CD4-positive, alpha-beta T cell treated with Interleukin-6 for 4 hours (primary cell): ENCODE data around the gene SETD1B.

ENCODE experiments used
- DNase-seq: peaks from one replicate; pipeline ENCODE4 v3.0.0-alpha.2; 2020; ENCODE audit warnings: mixed read lengths

SETD1B gene

GRCh38 chr12:121796855-121797751 is 6.7 kb upstream of the SETD1B start:
- peak; percentile 17 for DNase-seq

GRCh38 chr12:121797937-121798786 is 5.6 kb upstream of the SETD1B start:
- DNase-seq, result peak; percentile 2

GRCh38 chr12:121798787-121799155 is 5.0 kb upstream of the SETD1B start:
- DNase-seq, result no peak

GRCh38 chr12:121799156-121799841 is 4.5 kb upstream of the SETD1B start:
- peak; percentile 65 for DNase-seq

- peak; percentile 91 for DNase-seq
Observed at GRCh38 chr12:121799842-121800693, 3.7 kb upstream of the SETD1B start.

- peak; percentile 79 for DNase-seq
Observed at GRCh38 chr12:121800694-121801594, 2.9 kb upstream of the SETD1B start.

GRCh38 chr12:121801595-121802484 is 2.0 kb upstream of the SETD1B start:
- DNase-seq, result peak; percentile 71

GRCh38 chr12:121802485-121802842 is 1.3 kb upstream of the SETD1B start:
- no peak for DNase-seq

- DNase-seq, result peak; percentile 88
Observed at GRCh38 chr12:121802843-121803698, 738 bp upstream of the SETD1B start.

- peak; percentile 80 for DNase-seq
Observed at GRCh38 chr12:121804417-121805111, 755 bp downstream of the SETD1B start.

GRCh38 chr12:121805171-121806008 is 1.6 kb downstream of the SETD1B start:
- no peak for DNase-seq

- no peak for DNase-seq
Observed at GRCh38 chr12:121806009-121806545, 2.3 kb downstream of the SETD1B start.

GRCh38 chr12:121806546-121807423 is 3.0 kb downstream of the SETD1B start:
- DNase-seq, result no peak

- DNase-seq, result no peak
Observed at GRCh38 chr12:121807642-121808347, 4.0 kb downstream of the SETD1B start.

GRCh38 chr12:121808623-121809022 is 4.8 kb downstream of the SETD1B start:
- DNase-seq, result no peak
